ENCODE results near the gene TTC7B. TPM values are rescaled to one million over a fixed set of nuclear protein-coding genes. Genes with fewer than 3 reads are reported as not detected.

The TTC7B gene
- total RNA-seq, 1 experiment from 2014 or later, result under 0.01 TPM

DNA sequence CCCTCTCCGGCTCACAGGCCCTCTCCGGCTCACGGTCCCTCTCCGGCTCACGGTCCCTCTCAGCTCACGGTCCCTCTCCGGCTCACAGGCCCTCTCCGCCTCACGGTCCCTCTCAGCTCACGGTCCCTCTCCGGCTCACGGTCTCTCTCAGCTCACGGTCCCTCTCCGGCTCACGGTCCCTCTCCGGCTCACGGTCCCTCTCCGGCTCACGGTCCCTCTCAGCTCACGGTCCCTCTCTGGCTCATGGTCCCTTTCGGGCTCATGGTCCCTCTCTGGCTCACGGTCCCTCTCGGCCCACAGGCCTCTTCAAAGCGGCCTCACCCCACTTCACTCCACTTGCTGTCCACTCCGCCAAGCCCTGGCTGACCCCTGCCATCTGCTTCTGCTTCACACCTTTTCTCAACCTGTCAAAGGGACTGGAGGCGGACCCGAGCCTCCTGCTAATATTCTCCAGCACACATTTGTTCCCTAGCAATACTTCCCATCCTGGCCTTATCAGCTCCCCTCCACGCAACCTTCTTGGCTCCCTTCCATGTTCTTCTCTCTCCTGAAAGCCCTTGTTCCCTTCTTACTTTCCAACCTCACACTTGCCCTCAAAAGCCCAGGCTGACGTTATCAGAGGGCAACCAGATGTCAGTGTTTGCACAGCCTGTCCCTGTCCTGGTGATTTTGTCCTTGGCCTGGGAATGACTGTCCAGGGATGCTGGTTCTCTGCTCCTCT lies 242.7 kb downstream of the TTC7B start:
- H3K4me3 ChIP-seq (ENCODE audit: low read length), result no peak overlapping the region
- no peak overlapping the region for H3K9ac ChIP-seq (ENCODE audit: low read length)
- H3K27me3 ChIP-seq (ENCODE audit: low read length), result 0 out of 2 replicates have a peak, but pooled peaks cover 3% of the 10 kb centered on the region
- H3K4me2 ChIP-seq (ENCODE audit: low read depth, low read length, poor library complexity, severe bottlenecking), result no peak overlapping the region
- H3K36me3 ChIP-seq (ENCODE audit: insufficient read depth, low read length), result no peaks in the 10 kb centered on the region
- no peak overlapping the region for H2AFZ ChIP-seq (ENCODE audit: low read length)
- no peak overlapping the region for H3K27ac ChIP-seq (ENCODE audit: low read length)
- no peak for DNase-seq
- peaks cover 3% of the 10 kb centered on the region; the same call in 1 of the 2 replicates for H3K4me1 ChIP-seq (ENCODE audit: low read length)
- no peaks in the 10 kb centered on the region for H3K79me2 ChIP-seq (ENCODE audit: low read length)
- H4K20me1 ChIP-seq (ENCODE audit: insufficient read depth, low read depth, low read length), result no peaks in the 10 kb centered on the region
- no peaks in the 10 kb centered on the region for H3K9me2 ChIP-seq (replicated peaks; ENCODE audit: insufficient read depth, low read length)
- H3K9me3 ChIP-seq (ENCODE audit: low read length), result no peaks in the 10 kb centered on the region

DNA sequence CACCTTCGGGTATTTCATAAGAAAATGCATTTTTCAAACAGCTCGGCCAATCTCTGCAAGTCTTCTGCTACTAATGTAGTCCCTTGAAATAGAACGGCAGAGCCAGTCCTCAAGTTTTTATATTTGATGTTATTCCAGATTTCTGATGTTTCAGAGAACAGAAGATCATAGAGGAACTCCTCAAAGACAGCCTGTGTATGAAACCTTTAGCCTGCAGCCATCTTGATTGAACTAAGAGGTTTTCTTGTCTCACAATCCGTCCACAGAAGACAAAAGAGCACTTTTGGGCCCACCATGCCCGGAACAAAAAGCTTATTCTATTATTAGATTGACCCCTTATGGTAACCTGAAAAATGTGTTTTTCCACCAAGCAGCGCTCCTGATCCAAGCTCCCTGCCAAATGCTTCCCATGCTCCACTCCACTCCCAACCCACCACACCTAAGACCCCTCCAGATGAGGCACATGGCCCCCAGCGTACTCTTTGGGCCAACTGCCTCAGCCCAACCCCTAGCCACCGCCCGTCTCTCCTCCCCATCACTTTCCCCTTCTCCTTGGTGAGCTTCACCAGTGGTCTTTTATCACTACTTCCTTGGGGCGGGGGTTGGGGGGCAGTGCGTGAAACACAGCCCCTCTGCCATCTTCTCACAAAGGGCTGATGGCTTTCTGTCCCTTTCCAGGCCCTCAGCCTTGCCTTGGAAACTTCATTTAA lies 243.6 kb downstream of the TTC7B start:
- no peak overlapping the region for H3K9ac ChIP-seq (ENCODE audit: low read length)
- no peak overlapping the region for H3K4me2 ChIP-seq (ENCODE audit: low read depth, low read length, poor library complexity, severe bottlenecking)
- 0 out of 2 replicates have a peak, but pooled peaks cover 3% of the 10 kb centered on the region for H3K27me3 ChIP-seq (ENCODE audit: low read length)
- H3K4me1 ChIP-seq (ENCODE audit: low read length), result peaks cover 1% of the 10 kb centered on the region; the same call in 1 of the 2 replicates
- H2AFZ ChIP-seq (ENCODE audit: low read length), result no peak overlapping the region
- H3K27ac ChIP-seq (ENCODE audit: low read length), result no peak overlapping the region
- no peaks in the 10 kb centered on the region for H3K36me3 ChIP-seq (ENCODE audit: insufficient read depth, low read length)
- no peak for DNase-seq
- H3K4me3 ChIP-seq (ENCODE audit: low read length), result no peak overlapping the region
- no peaks in the 10 kb centered on the region for H4K20me1 ChIP-seq (ENCODE audit: insufficient read depth, low read depth, low read length)
- H3K9me2 ChIP-seq (replicated peaks; ENCODE audit: insufficient read depth, low read length), result no peaks in the 10 kb centered on the region
- H3K79me2 ChIP-seq (ENCODE audit: low read length), result no peaks in the 10 kb centered on the region
- no peaks in the 10 kb centered on the region for H3K9me3 ChIP-seq (ENCODE audit: low read length)

DNA sequence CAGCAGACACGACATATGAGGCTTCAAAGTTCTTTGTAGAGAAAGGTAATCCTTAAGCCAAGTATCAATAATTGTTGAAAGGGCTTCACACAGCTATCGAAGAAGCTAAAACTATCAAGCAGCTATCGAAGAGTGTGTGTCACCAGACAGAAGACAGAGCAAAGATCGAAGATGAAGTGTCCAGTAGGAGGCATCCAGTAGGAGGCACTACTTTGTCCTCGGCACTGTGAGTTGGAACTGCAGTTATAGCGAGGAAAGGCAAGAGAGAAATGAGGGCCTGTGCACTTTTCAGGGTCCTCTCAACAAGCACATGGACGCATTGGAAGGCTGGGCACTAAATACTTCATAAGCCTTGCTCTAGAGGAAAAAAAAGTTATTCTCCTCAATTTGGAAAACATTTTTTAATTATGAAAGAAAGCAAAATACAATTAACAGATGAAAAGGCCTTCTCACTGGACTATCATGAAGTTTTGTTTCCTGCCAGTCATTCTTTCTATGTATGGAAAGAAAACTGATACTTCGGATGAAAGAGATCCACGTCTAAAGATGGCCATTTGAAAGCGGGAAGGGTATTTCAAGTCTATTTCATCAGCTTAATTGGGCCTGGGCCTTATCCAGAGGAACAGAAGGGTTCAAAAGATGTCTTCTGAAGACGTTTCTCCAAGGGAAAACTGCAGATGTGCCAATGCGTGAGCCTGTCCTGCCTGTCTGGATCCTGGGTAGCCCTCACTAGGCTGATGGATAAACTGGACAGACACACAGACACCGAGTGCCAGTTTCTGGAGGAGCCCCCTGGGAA lies 244.9 kb downstream of the TTC7B start:
- Histone ChIP-seq H3K27me3 (ENCODE audit: low read length) (no peaks in the 10 kb centered on the region), H3K27ac (ENCODE audit: low read length) (no peak overlapping the region), H3K4me3 (ENCODE audit: low read length) (no peak overlapping the region), H3K9me3 (ENCODE audit: low read length) (no peaks in the 10 kb centered on the region), H3K4me2 (ENCODE audit: low read depth, low read length, poor library complexity, severe bottlenecking) (no peak overlapping the region), H3K9me2 (replicated peaks; ENCODE audit: insufficient read depth, low read length) (no peaks in the 10 kb centered on the region), H3K79me2 (ENCODE audit: low read length) (no peaks in the 10 kb centered on the region), H4K20me1 (ENCODE audit: insufficient read depth, low read depth, low read length) (no peaks in the 10 kb centered on the region), H3K9ac (ENCODE audit: low read length) (no peak overlapping the region), H2AFZ (ENCODE audit: low read length) (no peak overlapping the region), H3K36me3 (ENCODE audit: insufficient read depth, low read length) (no peaks in the 10 kb centered on the region), H3K4me1 (ENCODE audit: low read length) (no peaks in the 10 kb centered on the region)
- no peak for DNase-seq

DNA sequence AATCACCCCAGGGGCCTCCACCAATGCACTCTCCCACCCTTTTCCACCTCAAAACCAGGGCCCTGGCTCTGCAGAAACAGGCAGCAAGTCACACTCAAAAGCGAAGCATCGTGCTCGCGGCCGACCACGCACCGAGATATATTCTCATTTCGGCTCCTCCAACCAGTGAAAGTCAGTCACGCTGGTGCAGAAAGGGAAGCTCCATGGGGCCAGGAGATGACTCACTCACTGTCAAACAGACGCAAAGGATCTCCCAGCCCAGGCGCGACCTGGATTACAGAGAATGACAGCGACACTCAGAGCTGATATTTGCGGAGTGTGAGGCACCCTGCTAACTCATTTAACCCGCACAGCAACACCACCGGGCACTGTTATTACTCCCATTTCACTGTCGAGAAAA lies 245.8 kb downstream of the TTC7B start:
- Histone ChIP-seq H3K4me3 (ENCODE audit: low read length) (no peak overlapping the region), H3K27ac (ENCODE audit: low read length) (no peak overlapping the region), H3K36me3 (ENCODE audit: insufficient read depth, low read length) (no peaks in the 10 kb centered on the region), H4K20me1 (ENCODE audit: insufficient read depth, low read depth, low read length) (no peaks in the 10 kb centered on the region), H3K79me2 (ENCODE audit: low read length) (no peaks in the 10 kb centered on the region), H3K9me2 (replicated peaks; ENCODE audit: insufficient read depth, low read length) (no peaks in the 10 kb centered on the region), H3K4me2 (ENCODE audit: low read depth, low read length, poor library complexity, severe bottlenecking) (no peak overlapping the region), H3K9me3 (ENCODE audit: low read length) (no peaks in the 10 kb centered on the region), H3K9ac (ENCODE audit: low read length) (no peak overlapping the region), H3K27me3 (ENCODE audit: low read length) (no peaks in the 10 kb centered on the region), H2AFZ (ENCODE audit: low read length) (no peak overlapping the region), H3K4me1 (ENCODE audit: low read length) (no peaks in the 10 kb centered on the region)
- DNase-seq, result no peak

DNA sequence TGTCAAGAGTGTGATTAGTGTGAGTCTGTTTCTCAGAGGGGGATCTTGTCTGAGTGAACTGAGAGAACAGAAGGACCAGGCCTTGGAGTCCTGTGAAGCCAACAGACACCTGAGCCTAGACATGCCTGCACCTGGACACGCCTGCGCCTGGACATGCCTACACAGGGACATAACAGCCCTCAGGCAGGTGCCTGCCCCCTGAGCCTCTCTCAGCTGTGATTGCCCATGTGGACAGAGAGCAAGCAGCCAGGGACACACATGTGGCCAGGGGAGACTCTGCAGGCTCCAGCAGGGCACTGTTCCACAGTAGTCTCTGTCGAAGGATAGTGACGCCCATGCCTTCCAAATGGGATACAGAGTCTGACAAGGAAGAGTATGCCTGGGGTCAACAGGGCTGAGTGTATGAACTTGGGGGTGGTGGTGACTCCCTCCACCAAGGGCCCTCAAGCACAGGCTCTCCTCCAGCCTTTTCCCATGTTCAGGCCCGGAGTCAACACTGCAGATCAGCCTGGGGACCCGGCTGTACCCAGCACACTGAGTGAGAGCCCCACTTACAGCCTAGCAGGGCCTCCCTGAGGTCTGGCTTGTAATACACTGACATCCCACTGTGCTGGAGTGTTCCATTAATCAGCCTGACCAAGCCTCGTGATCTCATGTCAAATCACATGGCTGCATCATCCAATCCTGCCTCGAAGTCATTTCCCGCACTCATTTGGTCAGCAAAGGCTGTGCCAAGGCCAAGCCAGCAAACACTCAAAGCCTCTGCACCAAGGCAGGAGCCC lies 246.4 kb downstream of the TTC7B start:
- Histone ChIP-seq H3K27me3 (ENCODE audit: low read length) (no peaks in the 10 kb centered on the region), H3K79me2 (ENCODE audit: low read length) (no peaks in the 10 kb centered on the region), H3K9ac (ENCODE audit: low read length) (no peak overlapping the region), H3K9me3 (ENCODE audit: low read length) (no peaks in the 10 kb centered on the region), H3K4me2 (ENCODE audit: low read depth, low read length, poor library complexity, severe bottlenecking) (no peak overlapping the region), H3K4me1 (ENCODE audit: low read length) (no peaks in the 10 kb centered on the region), H3K36me3 (ENCODE audit: insufficient read depth, low read length) (no peaks in the 10 kb centered on the region), H3K27ac (ENCODE audit: low read length) (no peak overlapping the region), H3K4me3 (ENCODE audit: low read length) (no peak overlapping the region), H4K20me1 (ENCODE audit: insufficient read depth, low read depth, low read length) (no peaks in the 10 kb centered on the region), H2AFZ (ENCODE audit: low read length) (no peak overlapping the region), H3K9me2 (replicated peaks; ENCODE audit: insufficient read depth, low read length) (no peaks in the 10 kb centered on the region)
- DNase-seq, result no peak

DNA sequence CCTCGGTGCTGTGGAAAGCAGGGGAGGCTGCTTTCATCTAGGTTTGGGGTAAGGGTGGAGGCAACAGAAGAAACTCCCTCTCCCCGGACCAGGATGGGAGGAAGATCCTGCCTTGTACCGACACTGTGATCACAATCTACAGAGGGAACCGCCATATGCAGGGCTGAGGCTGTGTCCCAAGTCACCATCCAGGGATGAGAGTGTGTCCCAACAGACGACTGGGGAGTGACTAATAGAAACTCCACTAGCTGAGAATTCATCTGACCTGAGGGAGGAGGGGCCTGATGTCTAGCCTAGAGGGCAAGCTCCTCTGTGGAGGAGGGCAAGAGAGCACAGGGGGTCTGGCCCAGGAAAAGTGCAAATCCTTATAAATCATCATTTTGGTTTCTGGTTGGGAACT lies 247.0 kb downstream of the TTC7B start:
- Histone ChIP-seq H3K9me2 (replicated peaks; ENCODE audit: insufficient read depth, low read length) (no peaks in the 10 kb centered on the region), H3K9me3 (ENCODE audit: low read length) (no peaks in the 10 kb centered on the region), H3K36me3 (ENCODE audit: insufficient read depth, low read length) (no peaks in the 10 kb centered on the region), H3K27me3 (ENCODE audit: low read length) (no peaks in the 10 kb centered on the region), H3K4me3 (ENCODE audit: low read length) (no peak overlapping the region), H3K4me1 (ENCODE audit: low read length) (no peaks in the 10 kb centered on the region), H4K20me1 (ENCODE audit: insufficient read depth, low read depth, low read length) (no peaks in the 10 kb centered on the region), H3K27ac (ENCODE audit: low read length) (no peak overlapping the region), H2AFZ (ENCODE audit: low read length) (no peak overlapping the region), H3K4me2 (ENCODE audit: low read depth, low read length, poor library complexity, severe bottlenecking) (no peak overlapping the region), H3K79me2 (ENCODE audit: low read length) (no peaks in the 10 kb centered on the region), H3K9ac (ENCODE audit: low read length) (no peak overlapping the region)
- DNase-seq, result no peak

DNA sequence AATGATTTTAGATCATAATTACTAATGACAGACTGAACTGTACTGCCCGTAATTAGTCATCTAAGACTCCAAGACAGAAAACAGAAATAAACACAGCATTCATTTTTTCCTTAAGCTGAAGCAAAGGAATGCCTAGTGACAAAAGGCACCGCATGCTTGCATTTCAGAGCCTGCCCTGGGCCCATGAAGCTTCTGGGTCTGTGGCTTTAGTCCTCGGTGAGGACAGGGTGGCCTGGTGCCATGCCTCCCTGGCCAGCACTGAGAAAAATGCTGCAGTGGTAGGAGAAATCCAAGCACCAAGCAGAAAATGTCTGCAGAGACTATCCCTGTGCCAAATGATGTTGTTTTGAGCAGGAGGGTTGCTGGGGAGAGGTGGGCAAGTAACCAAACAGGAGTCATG lies 247.8 kb downstream of the TTC7B start:
- no peak overlapping the region for H3K9ac ChIP-seq (ENCODE audit: low read length)
- H3K79me2 ChIP-seq (ENCODE audit: low read length), result no peaks in the 10 kb centered on the region
- H3K27me3 ChIP-seq (ENCODE audit: low read length), result no peaks in the 10 kb centered on the region
- no peak overlapping the region for H2AFZ ChIP-seq (ENCODE audit: low read length)
- H3K9me3 ChIP-seq (ENCODE audit: low read length), result no peaks in the 10 kb centered on the region
- H3K9me2 ChIP-seq (replicated peaks; ENCODE audit: insufficient read depth, low read length), result no peaks in the 10 kb centered on the region
- H3K27ac ChIP-seq (ENCODE audit: low read length), result no peak overlapping the region
- H3K4me1 ChIP-seq (ENCODE audit: low read length), result no peaks in the 10 kb centered on the region
- H3K36me3 ChIP-seq (ENCODE audit: insufficient read depth, low read length), result no peaks in the 10 kb centered on the region
- H4K20me1 ChIP-seq (ENCODE audit: insufficient read depth, low read depth, low read length), result no peaks in the 10 kb centered on the region
- no peak overlapping the region for H3K4me3 ChIP-seq (ENCODE audit: low read length)
- DNase-seq, result no peak
- no peak overlapping the region for H3K4me2 ChIP-seq (ENCODE audit: low read depth, low read length, poor library complexity, severe bottlenecking)
